GM10847 (cell line): ENCODE measurements around the gene TSC22D1.

ENCODE experiments used
- POLR2A ChIP-seq: IDR thresholded peaks from 2 replicates; pipeline ENCODE4 v1.6.1; 2011; ENCODE audit not compliant: insufficient read length; ENCODE audit errors: extremely low read depth

TSC22D1 gene

GRCh38 chr13:44451651-44452050 lies 124.5 kb downstream of the TSC22D1 start:
- no peak for TF ChIP-seq POLR2A

GRCh38 chr13:44451126-44451525 lies 125.0 kb downstream of the TSC22D1 start:
- TF ChIP-seq POLR2A = no peak

- no peak for TF ChIP-seq POLR2A
Measured at GRCh38 chr13:44449999-44450821, 125.9 kb downstream of the TSC22D1 start.

GRCh38 chr13:44448875-44449274 lies 127.3 kb downstream of the TSC22D1 start:
- TF ChIP-seq POLR2A = no peak

GRCh38 chr13:44448373-44448772 lies 127.8 kb downstream of the TSC22D1 start:
- TF ChIP-seq POLR2A = no peak

GRCh38 chr13:44447783-44448321 lies 128.3 kb downstream of the TSC22D1 start:
- TF ChIP-seq POLR2A = no peak

GRCh38 chr13:44440046-44440608 lies 136.0 kb downstream of the TSC22D1 start:
- no peak for TF ChIP-seq POLR2A

- TF ChIP-seq POLR2A = no peak
Measured at GRCh38 chr13:44439452-44440024, 136.6 kb downstream of the TSC22D1 start.

- no peak for TF ChIP-seq POLR2A
Measured at GRCh38 chr13:44438234-44438579, 137.9 kb downstream of the TSC22D1 start.

- TF ChIP-seq POLR2A = no peak
Measured at GRCh38 chr13:44437356-44438233, 138.5 kb downstream of the TSC22D1 start.

- no peak for TF ChIP-seq POLR2A
Measured at GRCh38 chr13:44436589-44437337, 139.4 kb downstream of the TSC22D1 start.

GRCh38 chr13:44435919-44436510 lies 140.1 kb downstream of the TSC22D1 start:
- no peak for TF ChIP-seq POLR2A

GRCh38 chr13:44435142-44435918 lies 140.8 kb downstream of the TSC22D1 start:
- no peak for TF ChIP-seq POLR2A
